Tibial nerve (tissue), 4 donors: ENCODE results near the gene WBP4. TPM values are rescaled to one million over a fixed set of nuclear protein-coding genes. Genes with fewer than 3 reads are reported as not detected.
"Not testable (repeated sequence)": the region's sequence is repeated elsewhere in the genome, so short reads cannot be mapped to it uniquely, and the experiment has no call there.

Experiments used
- DNase-seq, 2 donors: peaks; one replicate each; pipeline ENCODE4 v3.0.0-alpha.2; 2019; ENCODE audit warnings: low spot score in 2 of 2
- H3K27ac ChIP-seq, 4 donors: fragments of 200-600 bp; sonication (generic) in 3 of 4; one replicate each; pipeline ENCODE4 v1.5.1; 2017 to 2019; ENCODE audit warnings: mild to moderate bottlenecking in 1 of 4
- H3K27me3 ChIP-seq, 2 donors: fragments of 200-600 bp; sonication (generic) in 1 of 2; one replicate each; pipeline versions ENCODE4 v1.5.1 to v1.6.0; 2017 to 2019
- H3K36me3 ChIP-seq, 3 donors: fragments of 200-600 bp; sonication (generic); one replicate each; pipeline ENCODE4 v1.5.1; 2018 to 2019
- H3K4me1 ChIP-seq, 4 donors: fragments of 200-600 bp; sonication (generic) in 3 of 4; one replicate each; pipeline ENCODE4 v1.5.1; 2017 to 2019
- H3K4me3 ChIP-seq, 4 donors: fragments of 200-600 bp; sonication (generic) in 3 of 4; one replicate each; pipeline ENCODE4 v1.5.1; 2017 to 2019; ENCODE audit warnings: mild to moderate bottlenecking in 1 of 4, moderate library complexity in 1 of 4
- H3K9me3 ChIP-seq, 4 donors: fragments of 200-600 bp; sonication (generic) in 3 of 4; one replicate each; pipeline ENCODE4 v1.5.1; 2017 to 2019
- EP300 ChIP-seq, 2 donors: sonication (generic); formaldehyde crosslinking; IDR thresholded peaks; one replicate each; pipeline ENCODE4 v1.6.1; 2017; ENCODE audit warnings: antibody characterized with exemption in 2 of 2, mild to moderate bottlenecking in 1 of 2
- POLR2A ChIP-seq, 2 donors: fragments of 450-650 bp; IDR thresholded peaks; one replicate each; pipeline ENCODE4 v1.6.1; 2017; ENCODE audit warnings: antibody characterized with exemption in 2 of 2, mild to moderate bottlenecking in 2 of 2, moderate library complexity in 2 of 2
- WGBS, 2 donors: methylation state at CpG; one replicate each; pipeline ENCODE4 v1.1.5; 2018; 5-methylcytosine and 5-hydroxymethylcytosine counted together
- total RNA-seq, 4 donors: library from RNA; depleted of rRNA; stranded (reverse); fragments of >200 nt; gene quantifications; one replicate each; pipeline ENCODE4 v1.1.0, GENCODE V29; 2016
- TF ChIP-seq, protein P1 (sequence below), 5 experiments: fragments of 200-600 bp in 3 of 5; fragments of 450-650 bp in 2 of 5; sonication (generic) in 3 of 5; IDR thresholded peaks; one replicate each; pipeline ENCODE4 v1.5.1; 2016 to 2019; ENCODE audit warnings: antibody characterized with exemption in 5 of 5, mild to moderate bottlenecking in 3 of 5, moderate library complexity in 2 of 5

Gene WBP4
- total RNA-seq, 4 donors from 2014 or later = 10.2 to 27.1 (median 15.5) TPM

DNA sequence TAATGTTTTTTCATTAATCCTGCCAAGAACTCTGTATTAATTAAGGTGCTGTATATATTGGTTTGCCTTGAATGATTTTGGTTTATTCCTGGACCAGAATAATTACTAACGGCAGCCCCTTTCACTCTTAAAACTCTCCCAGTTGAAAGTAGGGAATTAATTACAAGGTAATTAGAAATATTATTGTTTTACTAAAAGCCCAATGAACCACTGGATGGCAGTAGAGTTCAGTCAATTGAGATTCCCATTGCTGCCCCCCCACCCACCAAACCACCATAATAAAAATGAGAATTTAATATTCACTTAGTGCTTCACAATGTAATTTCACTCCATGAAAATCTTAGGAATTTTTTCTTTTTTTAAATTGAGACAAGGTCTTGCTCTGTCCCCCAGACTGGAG is 13.7 kb downstream of the WBP4 start:
- no peaks in the 10 kb centered on the region for H3K27me3 ChIP-seq
- peaks cover 3 to 99% (median 8%) of the 10 kb centered on the region in 3 donors for H3K36me3 ChIP-seq
- no peaks in the 10 kb centered on the region for H3K4me1 ChIP-seq
- WGBS, 2 donors = 33 to 36% methylated on average over 1 of the region's 1 CpG
- DNase-seq = peak in 1 of 2 donors; percentile 54
- H3K27ac ChIP-seq = no peak overlapping the region
- no peak overlapping the region for H3K4me3 ChIP-seq
- no peaks in the 10 kb centered on the region for H3K9me3 ChIP-seq
- TF ChIP-seq POLR2A (IDR thresholded peaks at IDR 0.05) (no peak), EP300 (IDR thresholded peaks at IDR 0.05) (no peak)
- TF ChIP-seq, protein P1, sequence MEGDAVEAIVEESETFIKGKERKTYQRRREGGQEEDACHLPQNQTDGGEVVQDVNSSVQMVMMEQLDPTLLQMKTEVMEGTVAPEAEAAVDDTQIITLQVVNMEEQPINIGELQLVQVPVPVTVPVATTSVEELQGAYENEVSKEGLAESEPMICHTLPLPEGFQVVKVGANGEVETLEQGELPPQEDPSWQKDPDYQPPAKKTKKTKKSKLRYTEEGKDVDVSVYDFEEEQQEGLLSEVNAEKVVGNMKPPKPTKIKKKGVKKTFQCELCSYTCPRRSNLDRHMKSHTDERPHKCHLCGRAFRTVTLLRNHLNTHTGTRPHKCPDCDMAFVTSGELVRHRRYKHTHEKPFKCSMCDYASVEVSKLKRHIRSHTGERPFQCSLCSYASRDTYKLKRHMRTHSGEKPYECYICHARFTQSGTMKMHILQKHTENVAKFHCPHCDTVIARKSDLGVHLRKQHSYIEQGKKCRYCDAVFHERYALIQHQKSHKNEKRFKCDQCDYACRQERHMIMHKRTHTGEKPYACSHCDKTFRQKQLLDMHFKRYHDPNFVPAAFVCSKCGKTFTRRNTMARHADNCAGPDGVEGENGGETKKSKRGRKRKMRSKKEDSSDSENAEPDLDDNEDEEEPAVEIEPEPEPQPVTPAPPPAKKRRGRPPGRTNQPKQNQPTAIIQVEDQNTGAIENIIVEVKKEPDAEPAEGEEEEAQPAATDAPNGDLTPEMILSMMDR (IDR thresholded peaks at IDR 0.05) = peak; percentile 42 to 58 (median 45)

DNA sequence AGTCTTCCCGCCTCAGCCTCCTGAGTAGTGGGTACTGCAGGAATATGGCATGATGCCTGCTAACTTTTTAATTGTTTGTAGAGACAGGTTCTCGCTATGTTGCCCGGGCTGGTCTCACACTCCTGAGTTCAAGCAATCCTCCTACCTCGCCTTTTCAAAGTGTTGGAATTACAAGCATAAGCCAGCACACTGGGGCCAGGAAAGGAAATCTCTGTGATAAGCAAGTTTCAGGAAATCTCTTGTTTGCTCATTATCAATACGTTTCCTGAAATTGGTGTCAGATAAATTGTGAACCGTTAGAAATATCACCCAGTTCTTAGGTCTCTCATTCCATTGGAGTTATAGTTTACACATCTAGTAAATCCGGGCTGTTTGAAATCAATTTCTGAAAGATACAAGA is 14.2 kb downstream of the WBP4 start:
- H3K27ac ChIP-seq = no peak overlapping the region
- H3K4me1 ChIP-seq = no peaks in the 10 kb centered on the region
- no peak for DNase-seq
- no peaks in the 10 kb centered on the region for H3K9me3 ChIP-seq
- 89 to 93% methylated on average over 7 of the region's 7 CpGs for WGBS, 2 donors
- H3K36me3 ChIP-seq = peaks cover 3 to 98% (median 5%) of the 10 kb centered on the region in 3 donors
- TF ChIP-seq EP300 (IDR thresholded peaks at IDR 0.05) = no peak
- TF ChIP-seq, protein P1 (IDR thresholded peaks at IDR 0.05) = no peak
- no peak for TF ChIP-seq POLR2A (IDR thresholded peaks at IDR 0.05)
- no peak overlapping the region for H3K4me3 ChIP-seq
- H3K27me3 ChIP-seq = no peaks in the 10 kb centered on the region

DNA sequence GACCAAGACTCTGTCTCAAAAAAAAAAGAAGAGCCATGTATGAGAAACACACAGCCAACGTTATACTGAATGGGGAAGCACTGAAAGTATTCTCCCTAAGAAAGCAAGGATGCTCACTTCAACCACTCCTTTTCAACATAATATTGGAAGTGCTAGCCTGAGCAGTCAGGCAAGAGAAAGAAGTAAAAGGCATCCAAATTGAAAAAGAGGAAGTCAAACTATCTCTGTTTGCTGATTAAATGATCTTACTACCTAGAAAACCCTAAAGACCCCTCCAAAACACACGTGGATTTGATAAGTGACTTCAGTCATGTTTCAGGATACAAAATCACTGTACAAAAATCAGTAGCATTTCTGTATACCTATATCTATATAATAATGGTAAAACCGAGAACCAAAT is 16.2 kb downstream of the WBP4 start:
- H3K27me3 ChIP-seq = no peaks in the 10 kb centered on the region
- no peak overlapping the region for H3K27ac ChIP-seq
- H3K9me3 ChIP-seq = no peaks in the 10 kb centered on the region
- no peak overlapping the region for H3K4me3 ChIP-seq
- H3K36me3 ChIP-seq = peaks cover 0 to 98% (median 3%) of the 10 kb centered on the region in 3 donors
- H3K4me1 ChIP-seq = no peaks in the 10 kb centered on the region
- no peak for TF ChIP-seq POLR2A (IDR thresholded peaks at IDR 0.05)
- 86 to 91% methylated on average over 3 of the region's 3 CpGs for WGBS, 2 donors
- DNase-seq = no peak

DNA sequence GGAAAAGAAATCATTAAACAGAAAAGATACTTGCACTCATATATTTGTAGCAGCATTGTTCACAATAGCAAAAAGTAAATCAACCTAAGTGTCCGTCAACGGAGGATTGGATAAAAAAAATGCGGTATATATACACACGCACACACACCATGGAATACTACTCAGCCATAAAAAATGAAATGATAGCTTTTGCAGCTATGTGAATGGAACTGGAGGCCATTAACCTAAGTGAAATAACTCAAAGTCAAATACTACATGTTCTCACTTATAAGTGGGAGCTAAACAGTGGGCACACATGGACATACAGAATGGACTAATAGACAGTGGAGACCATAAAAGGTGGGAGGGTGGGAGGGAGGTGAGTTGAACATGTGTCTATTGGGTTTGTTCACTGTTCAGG is 18.4 kb downstream of the WBP4 start:
- no peaks in the 10 kb centered on the region for H3K27me3 ChIP-seq
- H3K9me3 ChIP-seq = no peaks in the 10 kb centered on the region
- 99% methylated on average over 4 of the region's 4 CpGs for WGBS, 2 donors
- TF ChIP-seq POLR2A (IDR thresholded peaks at IDR 0.05) (no peak), EP300 (IDR thresholded peaks at IDR 0.05) (no peak)
- TF ChIP-seq, protein P1 (IDR thresholded peaks at IDR 0.05) = no peak
- peaks cover 0 to 98% (median 3%) of the 10 kb centered on the region in 3 donors for H3K36me3 ChIP-seq
- H3K4me1 ChIP-seq = no peaks in the 10 kb centered on the region
- no peak overlapping the region for H3K4me3 ChIP-seq
- no peak for DNase-seq
- H3K27ac ChIP-seq = no peak overlapping the region

DNA sequence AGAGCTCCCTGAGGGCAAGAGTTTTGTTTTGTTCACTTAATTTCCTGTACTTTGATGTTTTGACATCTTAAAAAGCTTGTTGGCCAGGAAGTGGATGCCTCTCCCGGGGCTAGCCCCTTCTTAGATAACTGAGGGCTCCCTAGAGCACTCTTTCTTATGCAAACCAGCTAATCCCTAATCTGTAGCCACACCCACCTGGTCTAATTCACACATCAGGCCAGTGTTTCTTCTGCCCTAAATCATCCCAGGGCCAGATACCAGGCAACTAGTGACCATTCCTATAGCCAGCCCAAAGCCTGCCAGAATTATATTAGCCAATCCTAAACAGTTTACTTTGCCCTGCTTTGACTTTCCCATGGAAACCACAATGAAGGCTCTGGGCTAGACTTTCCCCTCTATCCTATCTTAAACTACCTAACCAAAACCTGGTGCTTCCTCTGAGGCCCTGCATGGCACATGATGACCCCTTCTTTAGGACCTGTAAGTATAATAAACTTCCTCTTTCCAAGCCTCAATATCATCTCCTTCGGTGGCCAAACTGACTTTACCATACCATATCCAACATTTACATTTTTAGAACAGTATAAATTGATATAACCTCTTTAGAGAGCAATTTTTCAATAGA is 24.8 kb downstream of the WBP4 start:
- Histone ChIP-seq H3K9me3 (no peaks in the 10 kb centered on the region), H3K27ac (no peak overlapping the region), H3K27me3 (no peaks in the 10 kb centered on the region), H3K4me1 (no peaks in the 10 kb centered on the region), H3K4me3 (no peak overlapping the region), H3K36me3 (peaks cover 0 to 56% (median 0%) of the 10 kb centered on the region in 3 donors)
- DNase-seq = no peak
- TF ChIP-seq EP300 (IDR thresholded peaks at IDR 0.05) (no peak), POLR2A (IDR thresholded peaks at IDR 0.05) (no peak)
- TF ChIP-seq, protein P1 (IDR thresholded peaks at IDR 0.05) = no peak
- WGBS, 2 donors = 60 to 62% methylated on average over 2 of the region's 2 CpGs

DNA sequence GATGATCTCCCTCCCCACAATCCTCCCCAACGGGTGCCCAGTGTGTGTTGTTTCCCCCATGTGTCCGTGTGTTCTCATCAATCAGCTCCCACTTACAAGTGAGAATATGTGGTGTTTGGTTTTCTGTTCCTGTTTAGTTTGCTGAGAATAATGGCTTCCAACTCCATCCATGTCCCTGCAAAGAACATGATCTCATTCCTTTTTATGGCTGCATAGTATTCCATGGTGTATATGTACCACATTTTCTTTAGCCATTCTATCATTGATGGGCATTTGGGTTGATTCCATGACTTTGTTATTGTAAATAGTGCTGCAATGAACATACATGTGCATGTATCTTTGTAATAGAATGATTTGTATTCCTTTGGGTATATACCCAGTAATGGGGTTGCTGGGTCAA is 34.4 kb downstream of the WBP4 start:
- not testable (repeated sequence) for H3K9me3 ChIP-seq, DNase-seq, H3K27me3 ChIP-seq, H3K27ac ChIP-seq, H3K4me1 ChIP-seq, H3K4me3 ChIP-seq, H3K36me3 ChIP-seq
- WGBS, 2 donors = 98 to 100% methylated on average over 2 of the region's 2 CpGs
